Lung (tissue), 12 donors: ENCODE results near the gene CFAP107. TPM values are rescaled to one million over a fixed set of nuclear protein-coding genes. Genes with fewer than 3 reads are reported as not detected.

ENCODE experiments used
- ATAC-seq: fragments of 200-7000 bp; cut with Tn5 transposase; one replicate; pipeline ENCODE4 v1.9.1; 2020; ENCODE audit warnings: moderate number of reproducible peaks; ENCODE audit not compliant: insufficient read depth, low FRiP score
- DNase-seq, 3 donors: peaks; one replicate each; pipeline ENCODE4 v3.0.0-alpha.2; 2013 to 2017
- H3K27ac ChIP-seq, 2 donors: one replicate each; pipeline ENCODE4 v1.5.1; 2013; ENCODE audit warnings: mild to moderate bottlenecking in 2 of 2, moderate library complexity in 2 of 2, control low read depth in 1 of 2, inconsistent platforms in 1 of 2, low read depth in 1 of 2, low read length in 1 of 2
- H3K27me3 ChIP-seq, 3 donors: one replicate each; pipeline ENCODE4 v1.5.1; 2013; ENCODE audit warnings: low read length in 2 of 3; ENCODE audit not compliant: control insufficient read depth in 3 of 3, insufficient read depth in 3 of 3
- H3K36me3 ChIP-seq, 4 donors: one replicate each; pipeline ENCODE4 v1.5.1; 2013; ENCODE audit warnings: low read length in 4 of 4, mild to moderate bottlenecking in 1 of 4, moderate library complexity in 1 of 4; ENCODE audit not compliant: control insufficient read depth in 4 of 4, insufficient read depth in 4 of 4
- H3K4me1 ChIP-seq, 5 donors: one replicate each; pipeline ENCODE4 v1.5.1; 2013; ENCODE audit warnings: low read length in 5 of 5, mild to moderate bottlenecking in 2 of 5, moderate library complexity in 1 of 5; ENCODE audit not compliant: control insufficient read depth in 5 of 5, insufficient read depth in 5 of 5
- H3K4me3 ChIP-seq: one replicate; pipeline ENCODE4 v1.5.1; 2013; ENCODE audit warnings: mild to moderate bottlenecking, control low read depth, moderate library complexity
- H3K9ac ChIP-seq, 2 donors: one replicate each; pipeline ENCODE4 v1.5.1; 2013; ENCODE audit warnings: low read length in 2 of 2, control low read depth in 1 of 2; ENCODE audit not compliant: insufficient read depth in 1 of 2
- H3K9me3 ChIP-seq, 4 donors: one replicate each; pipeline ENCODE4 v1.5.1; 2013; ENCODE audit warnings: low read length in 3 of 4, mild to moderate bottlenecking in 1 of 4, moderate library complexity in 1 of 4; ENCODE audit not compliant: control insufficient read depth in 4 of 4, insufficient read depth in 3 of 4
- CTCF ChIP-seq: IDR thresholded peaks from 2 replicates; pipeline ENCODE4 v1.5.1; 2012; ENCODE audit warnings: mild to moderate bottlenecking; ENCODE audit errors: control extremely low read depth, extremely low read depth
- WGBS, 2 donors: extraction: QIAGEN DNeasy Blood & Tissue Kit; methylation state at CpG; one replicate each; pipeline ENCODE4 v1.1.7; 2013; 5-methylcytosine and 5-hydroxymethylcytosine counted together
- polyA plus RNA-seq, 2 donors: library from polyadenylated mRNA; stranded (reverse); fragments of 200-250 nt; gene quantifications; one replicate each; pipeline ENCODE4 v1.2.1, GENCODE V29; 2013
- total RNA-seq, 2 donors: library from RNA; depleted of rRNA in 1 of 2; stranded (reverse); fragments of >200 nt in 1 of 2; gene quantifications; one replicate each; pipeline ENCODE4 v1.2.1, GENCODE V29; 2014 to 2021
- donor health status: control.
- donor health status: control.
- donor health status: Bipolar disorder and iron deficiency.
- donor health status: healthy.
- donor health status: DM: yes; HTN: yes; CAD: no.

Gene CFAP107
- total and polyA plus RNA-seq, 4 donors = 1.3 to 8.5 (median 2.4) TPM

DNA sequence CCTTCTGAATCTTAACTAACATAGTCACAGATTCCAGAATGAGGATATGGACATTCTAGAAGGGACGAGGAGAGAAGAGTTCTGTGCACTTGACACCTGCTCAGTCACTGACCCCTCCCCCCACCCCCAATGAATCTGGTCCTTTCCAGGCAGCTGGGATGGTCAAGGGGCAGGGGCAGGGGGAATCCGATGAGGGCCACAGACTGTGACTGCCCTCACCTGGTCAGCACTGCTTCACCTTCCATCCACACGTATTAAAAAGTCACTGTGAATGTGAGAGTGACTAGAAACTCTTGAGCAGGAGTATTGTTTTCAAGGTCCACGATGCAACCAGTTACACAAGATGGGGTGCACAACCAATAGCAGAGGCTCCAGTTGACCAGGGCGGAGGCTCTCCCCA is 18.0 kb downstream of the CFAP107 start:
- ATAC-seq (no peak), DNase-seq (no peak)
- H3K36me3 ChIP-seq = no peaks in the 10 kb centered on the region
- H3K27me3 ChIP-seq = peaks cover 0 to 4% (median 0%) of the 10 kb centered on the region in 3 donors
- H3K9me3 ChIP-seq = no peaks in the 10 kb centered on the region
- no peak for TF ChIP-seq CTCF
- H3K4me1 ChIP-seq = no peaks in the 10 kb centered on the region
- H3K27ac ChIP-seq = no peak overlapping the region
- WGBS, 2 donors = 63 to 71% methylated on average over 5 of the region's 5 CpGs
- no peak overlapping the region for H3K9ac ChIP-seq
- no peak overlapping the region for H3K4me3 ChIP-seq

DNA sequence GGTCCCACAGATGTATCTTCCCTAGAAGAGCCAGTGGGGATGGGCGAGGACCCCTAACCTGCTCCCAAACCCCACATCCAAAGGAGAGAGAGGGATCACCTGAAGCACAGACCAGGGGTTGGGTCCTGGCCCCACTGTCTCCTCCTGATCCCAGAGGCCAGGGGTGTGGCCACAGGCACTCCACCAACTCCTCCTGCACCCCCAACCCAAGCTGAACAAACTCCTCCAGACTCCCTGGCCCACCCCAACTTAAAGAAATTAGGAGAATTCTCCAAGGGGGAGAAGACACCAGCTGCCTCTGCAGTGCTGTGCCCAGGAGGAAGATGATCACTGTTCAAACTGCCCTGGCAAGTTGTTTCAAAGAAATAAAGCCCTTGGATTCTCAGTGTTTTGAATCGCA is 23.0 kb downstream of the CFAP107 start:
- Histone ChIP-seq H3K4me1 (no peaks in the 10 kb centered on the region), H3K9me3 (peaks cover 0 to 2% (median 0%) of the 10 kb centered on the region in 4 donors), H3K36me3 (no peaks in the 10 kb centered on the region), H3K27ac (no peak overlapping the region), H3K4me3 (no peak overlapping the region), H3K27me3 (no peaks in the 10 kb centered on the region), H3K9ac (no peak overlapping the region)
- 64 to 75% methylated on average over 2 of the region's 2 CpGs for WGBS, 2 donors
- DNase-seq = no peak
- no peak for TF ChIP-seq CTCF
- no peak for ATAC-seq

GRCh38 chr1:12769976-12770505 is 24.0 kb downstream of the CFAP107 start:
- no peak overlapping the region for H3K27ac ChIP-seq
- 58 to 73% methylated on average over 7 of the region's 7 CpGs for WGBS, 2 donors
- H3K36me3 ChIP-seq = no peaks in the 10 kb centered on the region
- DNase-seq = no peak
- H3K4me1 ChIP-seq = no peaks in the 10 kb centered on the region
- no peak overlapping the region for H3K9ac ChIP-seq
- no peak overlapping the region for H3K4me3 ChIP-seq
- H3K9me3 ChIP-seq = peaks cover 0 to 2% (median 0%) of the 10 kb centered on the region in 4 donors
- TF ChIP-seq CTCF = no peak
- no peaks in the 10 kb centered on the region for H3K27me3 ChIP-seq
- no peak for ATAC-seq

GRCh38 chr1:12770620-12771019 is 24.6 kb downstream of the CFAP107 start:
- no peak for TF ChIP-seq CTCF
- DNase-seq (no peak), ATAC-seq (no peak)
- Histone ChIP-seq H3K36me3 (no peaks in the 10 kb centered on the region), H3K27me3 (no peaks in the 10 kb centered on the region), H3K9me3 (peaks cover 0 to 2% (median 0%) of the 10 kb centered on the region in 4 donors), H3K27ac (no peak overlapping the region), H3K4me1 (no peaks in the 10 kb centered on the region), H3K4me3 (no peak overlapping the region), H3K9ac (no peak overlapping the region)
- WGBS, 2 donors = 79 to 80% methylated on average over 2 of the region's 2 CpGs
